HG02870 (cell line): Measurements from ENCODE around the gene SAXO2.
"Not testable (repeated sequence)": the region's sequence is repeated elsewhere in the genome, so short reads cannot be mapped to it uniquely, and the experiment has no call there.

Experiments
- ATAC-seq: cut with Tn5 transposase; IDR thresholded peaks from one replicate; pipeline ENCODE4 v1.9.1; 2021; ENCODE audit warnings: mild to moderate bottlenecking, moderate library complexity; ENCODE audit not compliant: unreplicated experiment

The SAXO2 gene

GRCh38 chr15:82262422-82263026 is at the start of gene SAXO2, which contains the start of gene EFL1:
TSS of gene SAXO2 (plus strand) at chr15:82262818. CDS start at chr15:82262880, 62 bp downstream.
TSS of gene EFL1 (minus strand) at chr15:82262734. CDS start at chr15:82261778, 956 bp downstream.
- peak; percentile 93 for ATAC-seq

- not testable (repeated sequence) for ATAC-seq
These were observed 46.5 kb upstream of the SAXO2 start for GRCh38 chr15:82216092-82216491.

GRCh38 chr15:82221535-82221934 is 41.1 kb upstream of the SAXO2 start:
- not testable (repeated sequence) for ATAC-seq

GRCh38 chr15:82228750-82229149 is 33.9 kb upstream of the SAXO2 start:
- no peak for ATAC-seq

- ATAC-seq: no peak
These were observed 31.4 kb upstream of the SAXO2 start for GRCh38 chr15:82231233-82231632.

- ATAC-seq: no peak
These were observed 30.8 kb upstream of the SAXO2 start for GRCh38 chr15:82231842-82232241.

- not testable (repeated sequence) for ATAC-seq
These were observed 24.6 kb upstream of the SAXO2 start for GRCh38 chr15:82237944-82238534.

GRCh38 chr15:82239685-82240391 is 22.8 kb upstream of the SAXO2 start:
- no peak for ATAC-seq

- ATAC-seq: not testable (repeated sequence)
These were observed 20.6 kb upstream of the SAXO2 start for GRCh38 chr15:82241836-82242499.

GRCh38 chr15:82243644-82244043 is 19.0 kb upstream of the SAXO2 start:
- ATAC-seq: not testable (repeated sequence)

- ATAC-seq: not testable (repeated sequence)
These were observed 16.7 kb upstream of the SAXO2 start for GRCh38 chr15:82245956-82246355.

GRCh38 chr15:82248261-82248660 is 14.4 kb upstream of the SAXO2 start:
- ATAC-seq: not testable (repeated sequence)

GRCh38 chr15:82261566-82262421 is 824 bp upstream of the SAXO2 start:
- peak; percentile 19 for ATAC-seq

- ATAC-seq: no peak
These were observed 732 bp downstream of the SAXO2 start for GRCh38 chr15:82263350-82263749.

GRCh38 chr15:82267137-82267536 is 4.5 kb downstream of the SAXO2 start:
- ATAC-seq: not testable (repeated sequence)

GRCh38 chr15:82268454-82268853 is 5.8 kb downstream of the SAXO2 start:
- not testable (repeated sequence) for ATAC-seq

GRCh38 chr15:82272154-82272553 is 9.5 kb downstream of the SAXO2 start:
- ATAC-seq: no peak

- no peak for ATAC-seq
These were observed 12.8 kb downstream of the SAXO2 start for GRCh38 chr15:82275410-82275809.

- ATAC-seq: not testable (repeated sequence)
These were observed 18.7 kb downstream of the SAXO2 start for GRCh38 chr15:82281276-82281675.

GRCh38 chr15:82282386-82282785 is 19.8 kb downstream of the SAXO2 start:
- ATAC-seq: not testable (repeated sequence)
